Effector CD4-positive, alpha-beta T cell (primary cell): ENCODE results near the gene STK32B.

Experiments used
- DNase-seq: peaks from one replicate; pipeline ENCODE4 v3.0.0-alpha.2; 2020

The STK32B gene

GRCh38 chr4:5456296-5456845 lies 405.1 kb downstream of the STK32B start:
- no peak for DNase-seq

GRCh38 chr4:5458676-5459075 lies 407.4 kb downstream of the STK32B start:
- DNase-seq: no peak

- DNase-seq: no peak
Measured at GRCh38 chr4:5459236-5459635, 408.0 kb downstream of the STK32B start.

GRCh38 chr4:5460106-5460801 lies 409.0 kb downstream of the STK32B start:
- no peak for DNase-seq

- DNase-seq: no peak
Measured at GRCh38 chr4:5461477-5461876, 410.2 kb downstream of the STK32B start.

GRCh38 chr4:5462254-5462835 lies 411.1 kb downstream of the STK32B start:
- DNase-seq: no peak

GRCh38 chr4:5462896-5463295 lies 411.6 kb downstream of the STK32B start:
- no peak for DNase-seq

GRCh38 chr4:5463361-5463760 lies 412.1 kb downstream of the STK32B start:
- no peak for DNase-seq

- no peak for DNase-seq
Measured at GRCh38 chr4:5463936-5464650, 412.8 kb downstream of the STK32B start.

GRCh38 chr4:5465529-5465928 lies 414.2 kb downstream of the STK32B start:
- no peak for DNase-seq

GRCh38 chr4:5465956-5466355 lies 414.7 kb downstream of the STK32B start:
- no peak for DNase-seq

GRCh38 chr4:5467111-5467510 lies 415.8 kb downstream of the STK32B start:
- no peak for DNase-seq

- DNase-seq: no peak
Measured at GRCh38 chr4:5469151-5469775, 418.0 kb downstream of the STK32B start.

- DNase-seq: no peak
Measured at GRCh38 chr4:5469861-5470260, 418.6 kb downstream of the STK32B start.

GRCh38 chr4:5470318-5471198 lies 419.3 kb downstream of the STK32B start:
- DNase-seq: no peak

GRCh38 chr4:5471206-5471605 lies 419.9 kb downstream of the STK32B start:
- no peak for DNase-seq

- no peak for DNase-seq
Measured at GRCh38 chr4:5471691-5472090, 420.4 kb downstream of the STK32B start.

- DNase-seq: no peak
Measured at GRCh38 chr4:5472160-5472591, 420.9 kb downstream of the STK32B start.

GRCh38 chr4:5473125-5473524 lies 421.8 kb downstream of the STK32B start:
- no peak for DNase-seq

GRCh38 chr4:5474756-5475155 lies 423.5 kb downstream of the STK32B start:
- no peak for DNase-seq

GRCh38 chr4:5477613-5478012 lies 426.3 kb downstream of the STK32B start:
- DNase-seq: no peak

GRCh38 chr4:5478169-5478568 lies 426.9 kb downstream of the STK32B start:
- no peak for DNase-seq
